Stimulated activated CD8-positive, alpha-beta memory T cell treated with anti-CD3 and anti-CD28 coated beads, Interleukin-7, amount 100 ng/mL, for 4 hours (primary cell): ENCODE results near the gene IFI27L2.

Experiments
- DNase-seq, 2 donors: peaks; one replicate each; pipeline ENCODE4 v3.0.0-alpha.2; 2020; ENCODE audit warnings: low read depth in 2 of 2

The IFI27L2 gene

GRCh38 chr14:94123296-94123695 lies 6.1 kb downstream of the IFI27L2 start:
- no peak for DNase-seq

- no peak for DNase-seq
Observed at GRCh38 chr14:94122438-94122837, 7.0 kb downstream of the IFI27L2 start.

- DNase-seq, result no peak
Observed at GRCh38 chr14:94121485-94121884, 7.9 kb downstream of the IFI27L2 start.

GRCh38 chr14:94120667-94121340 lies 8.6 kb downstream of the IFI27L2 start:
- DNase-seq, result no peak

- DNase-seq, result no peak
Observed at GRCh38 chr14:94119071-94119470, 10.3 kb downstream of the IFI27L2 start.

- DNase-seq, result no peak
Observed at GRCh38 chr14:94117856-94118255, 11.5 kb downstream of the IFI27L2 start.

- no peak for DNase-seq
Observed at GRCh38 chr14:94116701-94117100, 12.7 kb downstream of the IFI27L2 start.

GRCh38 chr14:94115631-94116030 lies 13.8 kb downstream of the IFI27L2 start:
- DNase-seq, result no peak

- no peak for DNase-seq
Observed at GRCh38 chr14:94115058-94115591, 14.3 kb downstream of the IFI27L2 start.

- no peak for DNase-seq
Observed at GRCh38 chr14:94114589-94115057, 14.8 kb downstream of the IFI27L2 start.

GRCh38 chr14:94113908-94114588 lies 15.4 kb downstream of the IFI27L2 start:
- DNase-seq, result no peak

GRCh38 chr14:94113490-94113889 lies 15.9 kb downstream of the IFI27L2 start:
- DNase-seq, result no peak

- no peak for DNase-seq
Observed at GRCh38 chr14:94113073-94113472, 16.3 kb downstream of the IFI27L2 start.

GRCh38 chr14:94112513-94113063 lies 16.8 kb downstream of the IFI27L2 start:
- DNase-seq, result no peak

- DNase-seq, result no peak
Observed at GRCh38 chr14:94111276-94112095, 17.9 kb downstream of the IFI27L2 start.

- DNase-seq, result no peak
Observed at GRCh38 chr14:94110552-94111181, 18.7 kb downstream of the IFI27L2 start, which contains the start of gene IFI27. TSS of gene IFI27 (plus strand) at chr14:94110736.

GRCh38 chr14:94109915-94110250 lies 19.5 kb downstream of the IFI27L2 start:
- no peak for DNase-seq

GRCh38 chr14:94104731-94105130 lies 24.7 kb downstream of the IFI27L2 start:
- no peak for DNase-seq

- no peak for DNase-seq
Observed at GRCh38 chr14:94103554-94104150, 25.8 kb downstream of the IFI27L2 start.

- DNase-seq, result no peak
Observed at GRCh38 chr14:94102768-94103482, 26.5 kb downstream of the IFI27L2 start.
